Endothelial cell of umbilical vein (primary cell): ENCODE measurements around the gene LRRC7. TPM values are rescaled to one million over a fixed set of nuclear protein-coding genes. Genes with fewer than 3 reads are reported as not detected.

Source experiments
- BruUV-seq: library from RNA; stranded (reverse); fragments of 400-500 nt; replicated peaks from 2 replicates; lab custom pipeline; 2021; lab: Mats Ljungman, UMichigan
- CTCF ChIA-PET: fragments of 300-600, 350-600 bp; sonication (Branson Sonifier 250); formaldehyde crosslinking; loops from one replicate; lab custom pipeline; 2021; ENCODE audit warnings: antibody characterized with exemption, inconsistent platforms; lab: Charles Lee
- POLR2A ChIA-PET: fragments of 300-600, 350-600 bp; sonication (Branson Sonifier 250); formaldehyde crosslinking; loops from one replicate; lab custom pipeline; 2021; ENCODE audit warnings: antibody characterized with exemption, inconsistent platforms; lab: Charles Lee
- DNase-seq: peaks from one replicate; pipeline ENCODE4 v3.0.0-alpha.2; 2011; ENCODE audit warnings: low read depth, low spot score
- FAIRE-seq: peaks from 2 replicates; lab custom pipeline; 2011; peaks lifted over from hg19 to GRCh38; lab: Jason Lieb, UNC
- H2AFZ ChIP-seq: 2 replicates; pipeline ENCODE4 v1.6.0; 2012; ENCODE audit warnings: low read depth, low read length, control low read depth, inconsistent platforms
- H3K27ac ChIP-seq: 2 replicates; pipeline ENCODE4 v1.5.1; 2011; ENCODE audit warnings: low read depth, mild to moderate bottlenecking, control low read depth, low read length, moderate library complexity; ENCODE audit not compliant: insufficient read depth
- H3K27me3 ChIP-seq, 2 experiments: 2 replicates each; pipeline versions ENCODE4 v1.6.0 to v1.6.1; 2011; ENCODE audit warnings: low read length in 2 of 2, mixed read lengths in 1 of 2; ENCODE audit not compliant: control insufficient read depth in 2 of 2, insufficient read depth in 2 of 2
- H3K36me3 ChIP-seq, 2 experiments: 2 replicates in 1 of 2; 3 replicates in 1 of 2; pipeline ENCODE4 v1.5.1; 2011; ENCODE audit warnings: low read length in 2 of 2, mild to moderate bottlenecking in 1 of 2, moderate library complexity in 1 of 2; ENCODE audit not compliant: control insufficient read depth in 2 of 2, insufficient read depth in 2 of 2; ENCODE audit errors: extremely low read depth in 1 of 2
- H3K4me1 ChIP-seq: 3 replicates; pipeline ENCODE4 v1.5.1; 2011; ENCODE audit warnings: mild to moderate bottlenecking, low read length; ENCODE audit not compliant: control insufficient read depth, insufficient read depth; ENCODE audit errors: extremely low read depth
- H3K4me2 ChIP-seq: 2 replicates; pipeline ENCODE4 v1.6.1; 2011; ENCODE audit warnings: low read length, control low read depth, mixed read lengths; ENCODE audit not compliant: insufficient read depth
- H3K4me3 ChIP-seq, 3 experiments: fragments of 200-600 bp in 1 of 3; sonication (generic), shearing (Covaris generic) in 1 of 3; replicated peaks in 1 of 3; 2 replicates each; pipeline ENCODE4 v1.5.1; 2011 to 2016; ENCODE audit warnings: control low read depth in 3 of 3, low read length in 3 of 3, mild to moderate bottlenecking in 2 of 3, inconsistent platforms in 1 of 3, low read depth in 1 of 3, moderate library complexity in 1 of 3; ENCODE audit not compliant: insufficient read depth in 1 of 3
- H3K79me2 ChIP-seq: 2 replicates; pipeline ENCODE4 v1.6.0; 2012; ENCODE audit warnings: low read length, inconsistent platforms; ENCODE audit not compliant: control insufficient read depth, insufficient read depth
- H3K9ac ChIP-seq: replicated peaks from 2 replicates; pipeline ENCODE3; 2011; ENCODE audit warnings: low read length, control low read depth; ENCODE audit not compliant: insufficient read depth; ENCODE audit errors: extremely low read depth
- H3K9me1 ChIP-seq: replicated peaks from 3 replicates; pipeline ENCODE4 v1.6.0; 2011; ENCODE audit warnings: mild to moderate bottlenecking, low read length; ENCODE audit not compliant: control insufficient read depth, insufficient read depth; ENCODE audit errors: extremely low read depth
- H3K9me3 ChIP-seq: replicated peaks from 2 replicates; pipeline ENCODE4 v1.5.1; 2012; ENCODE audit warnings: low read length, inconsistent platforms; ENCODE audit not compliant: control insufficient read depth, insufficient read depth
- H4K20me1 ChIP-seq: replicated peaks from 2 replicates; pipeline ENCODE3; 2011; ENCODE audit warnings: mild to moderate bottlenecking, low read length; ENCODE audit not compliant: control insufficient read depth, insufficient read depth; ENCODE audit errors: extremely low read depth
- EZH2 ChIP-seq: IDR thresholded peaks from 2 replicates; pipeline ENCODE4 v1.6.1; 2012; ENCODE audit warnings: borderline replicate concordance, low read depth, mild to moderate bottlenecking, moderate library complexity, low read length, inconsistent platforms; ENCODE audit not compliant: severe bottlenecking
- FOS ChIP-seq: IDR thresholded peaks from 2 replicates; pipeline ENCODE4 v1.6.1; 2011; ENCODE audit warnings: mild to moderate bottlenecking, low read length, moderate library complexity, borderline replicate concordance; ENCODE audit not compliant: insufficient read depth
- GATA2 ChIP-seq: IDR thresholded peaks from 2 replicates; pipeline ENCODE4 v1.7.0; 2011; ENCODE audit warnings: low read depth, mild to moderate bottlenecking, moderate library complexity, mixed read lengths, low read length; ENCODE audit not compliant: insufficient read length, insufficient read depth
- JUN ChIP-seq: IDR thresholded peaks from 2 replicates; pipeline ENCODE4 v1.6.1; 2011; ENCODE audit warnings: borderline replicate concordance, low read depth; ENCODE audit not compliant: insufficient read length, insufficient read depth
- MAX ChIP-seq: IDR thresholded peaks from 2 replicates; pipeline ENCODE4 v1.6.1; 2011; ENCODE audit not compliant: insufficient read depth, insufficient read length
- MYC ChIP-seq: IDR thresholded peaks from one replicate; pipeline ENCODE4 v1.6.1; 2011; ENCODE audit warnings: mild to moderate bottlenecking, low read depth, low read length
- POLR2A ChIP-seq: IDR thresholded peaks from 2 replicates; pipeline ENCODE4 v1.6.1; 2012; ENCODE audit warnings: low read depth, mild to moderate bottlenecking, control low read depth, low read length
- POLR2AphosphoS5 ChIP-seq: IDR thresholded peaks from 2 replicates; pipeline ENCODE4 v1.6.1; 2012; ENCODE audit warnings: low read depth, mild to moderate bottlenecking, control low read depth, low read length, moderate library complexity; ENCODE audit not compliant: insufficient read depth
- dilution Hi-C: fragments of 300-500 bp; cut with MboI; formaldehyde crosslinking; loops from one replicate; pipeline ENCODE4 v1.15.0; 2019; ENCODE audit warnings: low sequenced_read_pairs; ENCODE audit not compliant: extremely low pct_ligation_motif_present
- intact Hi-C: fragments of 100-400 bp; cut with micrococcal nuclease; formaldehyde crosslinking; loops from one replicate; pipeline ENCODE4 v1.10.0; 2022
- polyA plus RNA-seq, 4 experiments: library from polyadenylated mRNA; depleted of rRNA in 3 of 4; stranded (reverse) in 3 of 4; unstranded in 1 of 4; fragments of >200 nt; gene quantifications; 2 replicates each; pipeline versions ENCODE4 v1.2.1 to v1.2.3, GENCODE V29; 2011 to 2012; ENCODE audit warnings: missing spikeins in 1 of 4
- total RNA-seq: library from RNA; stranded (reverse); gene quantifications from 2 replicates; pipeline ENCODE4 v1.2.3, GENCODE V29; 2021

LRRC7 gene
- total and polyA plus RNA-seq, 2 donors (not counting 3 experiments of a cell fraction or from before 2014, with no cell fraction given), result 0.11 to 0.58 TPM

GRCh38 chr1:70143048-70143659 lies 575.4 kb downstream of the LRRC7 start:
- Histone ChIP-seq H3K9ac (no peak overlapping the region), H3K27ac (no peak overlapping the region), H4K20me1 (no peaks in the 10 kb centered on the region), H3K27me3 (no peaks in the 10 kb centered on the region), H3K9me1 (no peaks in the 10 kb centered on the region), H2AFZ (no peak overlapping the region), H3K4me3 (no peak overlapping the region), H3K79me2 (no peaks in the 10 kb centered on the region), H3K4me1 (no peaks in the 10 kb centered on the region), H3K4me2 (no peak overlapping the region), H3K9me3 (no peaks in the 10 kb centered on the region), H3K36me3 (no peaks in the 10 kb centered on the region)
- ChIA-PET CTCF (interaction anchor here (0.6 to 3.2 kb wide), 13 partner anchors 8 to 1673 kb away, joined by 3 to 18 read pairs (median 4); no protein-coding TSS in a partner anchor), POLR2A (no interaction called here)
- TF ChIP-seq GATA2, result no peak
- no peak for TF ChIP-seq MYC
- no peak for TF ChIP-seq EZH2
- no peak for TF ChIP-seq MAX
- no peak for TF ChIP-seq JUN
- no peak for TF ChIP-seq POLR2AphosphoS5
- dilution Hi-C loops (no loop called here), intact Hi-C loops (no loop called here)
- FAIRE-seq (no peak), DNase-seq (no peak)
- no TSS peak for BruUV-seq

GRCh38 chr1:70146488-70146887 lies 578.8 kb downstream of the LRRC7 start:
- H3K9ac ChIP-seq, result no peak overlapping the region
- CTCF ChIA-PET, result interaction anchor here (1.2 to 1.5 kb wide), 2 partner anchors 8 to 366 kb away, joined by 3 to 5 read pairs; no protein-coding TSS in a partner anchor
- POLR2A ChIA-PET, result no interaction called here

More at GRCh38 chr1:70146488-70146887, 578.8 kb downstream of the LRRC7 start:
- Histone ChIP-seq H3K27me3 (no peaks in the 10 kb centered on the region), H3K4me1 (no peaks in the 10 kb centered on the region), H3K79me2 (no peaks in the 10 kb centered on the region), H3K4me3 (no peak overlapping the region), H3K9me1 (no peaks in the 10 kb centered on the region), H2AFZ (no peak overlapping the region), H4K20me1 (no peaks in the 10 kb centered on the region), H3K4me2 (no peak overlapping the region), H3K27ac (no peak overlapping the region), H3K9me3 (no peaks in the 10 kb centered on the region), H3K36me3 (no peaks in the 10 kb centered on the region)
- dilution Hi-C loops, result no loop called here
- intact Hi-C loops, result no loop called here
- TF ChIP-seq EZH2, result no peak
- TF ChIP-seq JUN, result peak; percentile 24
- no peak for TF ChIP-seq MYC
- peak; percentile 64 for TF ChIP-seq FOS
- TF ChIP-seq POLR2A, result no peak
- BruUV-seq, result no TSS peak
- DNase-seq, result no peak
- FAIRE-seq, result no peak
